Calu3 (cell line): ENCODE measurements around the gene CDC42EP5. TPM values are rescaled to one million over a fixed set of nuclear protein-coding genes. Genes with fewer than 3 reads are reported as not detected.

Experiments
- BruUV-seq: library from RNA; stranded (reverse); fragments of 400-500 nt; replicated peaks from 2 replicates; lab custom pipeline; 2021; lab: Mats Ljungman, UMichigan
- CTCF ChIA-PET: fragments of 300-600 bp; sonication (Branson Sonifier 250); formaldehyde crosslinking; loops from one replicate; lab custom pipeline; 2022; ENCODE audit warnings: antibody characterized with exemption; lab: Charles Lee
- DNase-seq: peaks from one replicate; pipeline ENCODE4 v3.0.0; 2022
- H3K27ac Mint-ChIP-seq: one replicate; pipeline ENCODE4 v1.8.0; 2022; ENCODE audit warnings: mixed read lengths; ENCODE audit not compliant: unreplicated experiment
- H3K27me3 Mint-ChIP-seq: one replicate; pipeline ENCODE4 v1.8.0; 2022; ENCODE audit warnings: mixed read lengths; ENCODE audit not compliant: unreplicated experiment
- H3K36me3 Mint-ChIP-seq: one replicate; pipeline ENCODE4 v1.8.0; 2022; ENCODE audit warnings: mild to moderate bottlenecking, moderate library complexity, mixed read lengths; ENCODE audit not compliant: insufficient read depth, unreplicated experiment
- H3K4me1 Mint-ChIP-seq: one replicate; pipeline ENCODE4 v1.8.0; 2022; ENCODE audit warnings: mild to moderate bottlenecking, low read depth, mixed read lengths; ENCODE audit not compliant: unreplicated experiment
- H3K4me3 Mint-ChIP-seq: one replicate; pipeline ENCODE4 v1.8.0; 2022; ENCODE audit warnings: mild to moderate bottlenecking, low read depth, moderate library complexity, mixed read lengths; ENCODE audit not compliant: unreplicated experiment
- H3K9me3 Mint-ChIP-seq: one replicate; pipeline ENCODE4 v1.8.0; 2022; ENCODE audit warnings: low read depth, mixed read lengths; ENCODE audit not compliant: unreplicated experiment
- intact Hi-C: fragments of 100-400 bp; cut with micrococcal nuclease; formaldehyde crosslinking; loops from one replicate; pipeline ENCODE4 v1.10.0; 2022; ENCODE audit not compliant: unreplicated experiment
- total RNA-seq: library from RNA; stranded (reverse); gene quantifications from 2 replicates; pipeline ENCODE4 v1.2.3, GENCODE V29; 2022
- TF ChIP-seq, protein P1 (sequence below): fragments of 200-600 bp; IDR thresholded peaks from one replicate; pipeline ENCODE4 v1.8.0; 2022; ENCODE audit warnings: antibody characterized with exemption; ENCODE audit not compliant: unreplicated experiment

The CDC42EP5 gene
- total RNA-seq, 1 experiment from 2014 or later, result 12.9 TPM

DNA sequence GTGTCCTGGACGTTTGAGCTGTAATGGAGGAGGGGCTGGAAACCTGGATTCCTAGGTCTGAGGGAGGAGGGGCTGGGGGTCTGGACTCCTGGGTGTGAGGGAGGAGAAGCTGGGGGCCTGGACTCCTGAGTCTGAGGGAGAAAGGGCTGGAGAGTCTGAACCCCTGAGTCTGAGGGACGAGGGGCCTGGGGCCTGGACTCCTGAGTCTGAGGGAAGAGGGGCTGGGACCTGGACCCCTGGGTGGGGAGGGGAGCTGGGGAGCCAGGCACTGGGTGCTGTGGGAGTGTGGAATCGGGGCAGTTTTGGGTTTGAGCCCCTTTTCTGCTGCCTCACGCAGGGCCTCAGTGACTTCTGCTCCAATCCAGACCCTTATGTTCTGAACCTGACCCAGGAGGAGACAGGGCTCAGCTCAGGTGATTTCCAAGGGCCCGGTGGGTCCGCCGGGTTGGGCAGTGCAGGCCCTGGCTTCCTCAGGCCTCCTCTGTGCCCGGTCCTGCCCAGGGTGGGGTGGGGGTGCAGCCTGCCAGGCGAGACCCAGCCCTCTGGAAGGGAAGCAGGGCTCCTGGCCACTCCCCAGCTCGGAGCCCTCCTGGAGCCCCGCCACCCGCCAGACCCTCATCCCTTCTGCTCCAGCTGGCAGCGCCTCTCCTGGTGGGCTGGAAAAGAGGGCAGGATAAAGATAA lies 43.4 kb downstream of the CDC42EP5 start:
- Mint-ChIP-seq H3K9me3 (no peaks in the 10 kb centered on the region), H3K4me3 (no peak overlapping the region), H3K27me3 (peaks cover 30% of the 10 kb centered on the region), H3K4me1 (peaks cover 46% of the 10 kb centered on the region), H3K27ac (peak overlapping the region; percentile 83), H3K36me3 (peaks cover 60% of the 10 kb centered on the region)
- no TSS peak for BruUV-seq
- CTCF ChIA-PET, result interaction anchor here (0.6 to 3.6 kb wide), 4 partner anchors 10 to 240 kb away, joined by 3 to 17 read pairs (median 7); partner anchors contain the start of gene MBOAT7
- intact Hi-C loops, result loop anchor here (2.0 kb wide), 1 partner anchor 19 kb away; the partner anchor contains the start of gene LENG8
- DNase-seq, result no peak
- TF ChIP-seq, protein P1, sequence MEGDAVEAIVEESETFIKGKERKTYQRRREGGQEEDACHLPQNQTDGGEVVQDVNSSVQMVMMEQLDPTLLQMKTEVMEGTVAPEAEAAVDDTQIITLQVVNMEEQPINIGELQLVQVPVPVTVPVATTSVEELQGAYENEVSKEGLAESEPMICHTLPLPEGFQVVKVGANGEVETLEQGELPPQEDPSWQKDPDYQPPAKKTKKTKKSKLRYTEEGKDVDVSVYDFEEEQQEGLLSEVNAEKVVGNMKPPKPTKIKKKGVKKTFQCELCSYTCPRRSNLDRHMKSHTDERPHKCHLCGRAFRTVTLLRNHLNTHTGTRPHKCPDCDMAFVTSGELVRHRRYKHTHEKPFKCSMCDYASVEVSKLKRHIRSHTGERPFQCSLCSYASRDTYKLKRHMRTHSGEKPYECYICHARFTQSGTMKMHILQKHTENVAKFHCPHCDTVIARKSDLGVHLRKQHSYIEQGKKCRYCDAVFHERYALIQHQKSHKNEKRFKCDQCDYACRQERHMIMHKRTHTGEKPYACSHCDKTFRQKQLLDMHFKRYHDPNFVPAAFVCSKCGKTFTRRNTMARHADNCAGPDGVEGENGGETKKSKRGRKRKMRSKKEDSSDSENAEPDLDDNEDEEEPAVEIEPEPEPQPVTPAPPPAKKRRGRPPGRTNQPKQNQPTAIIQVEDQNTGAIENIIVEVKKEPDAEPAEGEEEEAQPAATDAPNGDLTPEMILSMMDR, result no peak

DNA sequence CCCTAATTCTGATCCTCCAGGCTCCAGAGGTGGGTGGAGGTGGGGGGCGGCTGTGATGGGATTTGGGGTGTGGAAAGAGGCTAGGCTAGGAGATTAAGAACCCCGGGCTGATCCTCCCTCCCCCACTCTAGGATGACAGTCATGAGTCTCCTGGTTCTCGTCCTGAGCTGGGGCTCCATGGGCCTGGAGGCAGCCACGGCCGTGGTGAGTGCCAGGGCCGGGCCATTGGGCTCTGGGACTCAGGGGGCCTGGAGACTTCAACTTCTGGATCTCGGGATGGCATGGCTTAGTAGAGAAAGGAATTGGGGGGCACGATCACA lies 44.0 kb downstream of the CDC42EP5 start:
- Mint-ChIP-seq H3K36me3 (peaks cover 55% of the 10 kb centered on the region), H3K4me1 (peaks cover 41% of the 10 kb centered on the region), H3K27ac (peak overlapping the region; percentile 50), H3K9me3 (no peaks in the 10 kb centered on the region), H3K27me3 (peaks cover 35% of the 10 kb centered on the region), H3K4me3 (no peak overlapping the region)
- no TSS peak for BruUV-seq
- intact Hi-C loops, result no loop called here
- CTCF ChIA-PET, result interaction anchor here (3.6 kb wide), 1 partner anchor 9 kb away, joined by 17 read pairs; no protein-coding TSS in a partner anchor
- TF ChIP-seq, protein P1, result no peak
- DNase-seq, result no peak

DNA sequence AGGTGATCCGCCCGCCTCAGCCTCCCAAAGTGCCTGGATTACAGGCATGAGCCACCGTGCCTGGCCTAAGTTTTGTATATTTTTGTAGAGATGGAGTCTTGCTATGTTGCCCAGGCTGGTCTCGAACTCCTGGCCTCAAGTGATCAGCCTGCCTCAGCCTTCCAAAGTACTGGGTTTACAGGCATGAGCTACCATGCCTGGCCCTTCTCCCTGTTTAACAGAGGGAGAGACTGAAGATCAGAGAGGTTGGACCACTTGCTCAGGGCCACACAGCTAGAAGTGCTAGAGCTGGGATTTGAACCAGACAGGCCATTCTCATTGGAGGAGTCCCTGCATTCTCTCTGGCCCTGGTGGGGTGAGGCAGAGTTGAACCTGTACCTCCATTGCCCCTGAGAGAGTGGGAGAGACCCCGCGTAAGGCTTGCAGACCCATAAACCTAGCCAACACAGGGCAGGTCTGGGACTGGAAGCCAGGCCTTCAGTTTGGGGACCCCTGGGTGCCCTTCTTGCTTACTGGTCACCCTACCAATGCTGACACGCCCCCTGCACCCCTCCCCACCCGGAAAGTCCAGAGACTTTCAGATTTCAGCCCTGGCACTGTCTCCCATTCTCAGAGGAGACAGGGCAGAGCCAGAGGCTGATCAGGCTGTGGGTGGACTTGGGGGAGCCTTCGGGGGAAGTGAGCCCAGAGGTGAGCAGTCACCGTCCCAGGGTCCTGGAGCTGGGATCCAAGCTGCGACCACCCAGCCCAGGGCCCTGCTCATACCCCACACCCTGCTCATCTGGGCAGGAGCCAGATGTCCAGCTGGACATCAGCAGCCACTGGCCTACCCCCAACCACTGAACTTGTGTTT lies 44.5 kb downstream of the CDC42EP5 start:
- BruUV-seq, result no TSS peak
- H3K4me3 Mint-ChIP-seq, result no peak overlapping the region
- intact Hi-C loops, result no loop called here
- H3K4me1 Mint-ChIP-seq, result peaks cover 36% of the 10 kb centered on the region
- H3K9me3 Mint-ChIP-seq, result no peaks in the 10 kb centered on the region
- DNase-seq, result no peak
- TF ChIP-seq, protein P1, result no peak
- peak overlapping the region; percentile 50 for H3K27ac Mint-ChIP-seq
- peaks cover 51% of the 10 kb centered on the region for H3K36me3 Mint-ChIP-seq
- CTCF ChIA-PET, result interaction anchor here (1.0 to 3.6 kb wide), 2 partner anchors 9 to 38 kb away, joined by 3 to 17 read pairs; no protein-coding TSS in a partner anchor
- peaks cover 41% of the 10 kb centered on the region for H3K27me3 Mint-ChIP-seq

DNA sequence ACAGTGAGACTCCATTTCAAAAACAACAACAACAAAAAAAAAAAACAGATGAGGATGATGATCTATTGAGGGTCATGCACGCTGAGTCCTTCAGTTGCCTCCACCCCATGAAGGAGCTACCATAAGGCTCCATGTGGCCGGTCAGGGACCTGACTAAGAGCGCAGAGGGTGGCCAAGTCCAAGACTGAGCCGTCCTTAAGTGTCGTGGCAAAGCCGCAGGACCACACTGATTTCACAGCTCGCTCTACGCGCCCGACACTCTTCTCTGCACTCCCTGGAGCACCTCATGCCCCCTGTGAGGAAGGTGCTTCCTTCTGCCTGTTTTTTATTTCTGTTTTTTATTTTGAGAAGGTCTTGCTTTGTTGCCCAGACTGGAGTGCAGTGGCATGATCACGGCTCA lies 45.5 kb downstream of the CDC42EP5 start:
- Mint-ChIP-seq H3K27me3 (peaks cover 48% of the 10 kb centered on the region), H3K9me3 (no peaks in the 10 kb centered on the region), H3K4me3 (no peak overlapping the region), H3K36me3 (peaks cover 45% of the 10 kb centered on the region), H3K27ac (no peak overlapping the region), H3K4me1 (peaks cover 29% of the 10 kb centered on the region)
- CTCF ChIA-PET, result interaction anchor here (1.0 to 1.3 kb wide), 2 partner anchors 12 to 37 kb away, joined by 3 read pairs; no protein-coding TSS in a partner anchor
- intact Hi-C loops, result no loop called here
- DNase-seq, result no peak
- TF ChIP-seq, protein P1, result no peak
- no TSS peak for BruUV-seq
